Mesangial cell (primary cell): ENCODE results near the gene LYZL4. TPM values are rescaled to one million over a fixed set of nuclear protein-coding genes. Genes with fewer than 3 reads are reported as not detected.

Source experiments
- total RNA-seq: library from RNA; depleted of rRNA; stranded (reverse); fragments of >200 nt; gene quantifications from 2 replicates; pipeline ENCODE4 v1.2.3, GENCODE V29; 2015

LYZL4 gene
- total RNA-seq = not detected in 2 replicates

GRCh38 chr3:42410370-42411131 lies at the start of gene LYZL4:
LYZL4 (minus strand) TSS chr3:42410610; CDS start chr3:42407251, 3,359 bp downstream.

Other genes with a start within 250 kb of the LYZL4 start
- gene CCK, start 144.4 kb downstream of the LYZL4 start, total RNA-seq = not detected in 2 replicates
- not detected in 2 replicates for gene VIPR1, start 92.0 kb upstream of the LYZL4 start, total RNA-seq
- 40.7 and 50.2 TPM in 2 replicates for gene SEC22C, start 171.4 kb upstream of the LYZL4 start, total RNA-seq
- gene SS18L2, start 180.2 kb upstream of the LYZL4 start, total RNA-seq = 12.3 and 22.0 TPM in 2 replicates
- gene NKTR, start 190.1 kb upstream of the LYZL4 start, total RNA-seq = 9.6 and 13.3 TPM in 2 replicates
- gene ZBTB47, start 243.1 kb upstream of the LYZL4 start, total RNA-seq = 9.5 and 19.5 TPM in 2 replicates